ENCODE data around the gene SYTL2. TPM values are rescaled to one million over a fixed set of nuclear protein-coding genes. Genes with fewer than 3 reads are reported as not detected.
A peak's percentile ranks its signal among the peaks of the same experiment; 100 is the strongest.

Gene SYTL2
- total RNA-seq, 1 experiment from 2014 or later: 57.1 TPM

- peak; percentile 99 for DNase-seq
- TSS peak; percentile 5 for BruUV-seq (replicated peaks)
These were observed 85.3 kb downstream of the SYTL2 start for GRCh38 chr11:85725510-85726258.

GRCh38 chr11:85724748-85725465 is 86.0 kb downstream of the SYTL2 start:
- no TSS peak for BruUV-seq (replicated peaks)
- Histone ChIP-seq H3K27ac (ENCODE audit: low read length) (peak overlapping the region; percentile 82), H3K27me3 (ENCODE audit: low read length) (no peaks in the 10 kb centered on the region), H3K9me3 (ENCODE audit: low read length) (no peaks in the 10 kb centered on the region), H3K79me2 (ENCODE audit: low read length) (no peaks in the 10 kb centered on the region), H3F3A (ENCODE audit: low read length, unreplicated experiment) (peaks cover 4% of the 10 kb centered on the region), H3K4me1 (ENCODE audit: insufficient read depth, low read length) (peaks cover 42% of the 10 kb centered on the region), H4K20me1 (ENCODE audit: low read length) (no peaks in the 10 kb centered on the region), H3K4me2 (ENCODE audit: low read length) (peak overlapping the region; percentile 52; the same call in 1 of the 2 replicates), H3K9me2 (replicated peaks; ENCODE audit: low read length) (no peaks in the 10 kb centered on the region), H3K4me3 (ENCODE audit: low read length) (no peak overlapping the region), H3K9ac (ENCODE audit: low read length) (no peak overlapping the region), H3K36me3 (ENCODE audit: low read depth, low read length) (peaks cover 14% of the 10 kb centered on the region), H2AFZ (ENCODE audit: low read length) (no peak overlapping the region)
- CTCF ChIA-PET: no interaction called here
- TF ChIP-seq EZH2 (IDR thresholded peaks at IDR 0.05; ENCODE audit: low read length, unreplicated experiment) (no peak), CTCF (conservative IDR thresholded peaks at IDR 0.05; ENCODE audit: low read depth, low read length) (no peak), EZH2phosphoT487 (IDR thresholded peaks at IDR 0.05; ENCODE audit: borderline replicate concordance, low read length) (no peak)
- intact Hi-C loops (cut with micrococcal nuclease): no loop called here
- POLR2A ChIA-PET (ENCODE audit: unreplicated experiment): no interaction called here
- ATAC-seq (no peak), DNase-seq (no peak)

More at GRCh38 chr11:85725510-85726258, 85.3 kb downstream of the SYTL2 start:
- H3K9me2 ChIP-seq (replicated peaks; ENCODE audit: low read length): no peaks in the 10 kb centered on the region
- peak; percentile 87 for ATAC-seq
- peaks cover 4% of the 10 kb centered on the region for H3F3A ChIP-seq (ENCODE audit: low read length, unreplicated experiment)
- H3K79me2 ChIP-seq (ENCODE audit: low read length): no peaks in the 10 kb centered on the region
- H3K27ac ChIP-seq (ENCODE audit: low read length): peak overlapping the region; percentile 82
- H3K9ac ChIP-seq (ENCODE audit: low read length): peak overlapping the region; percentile 12; the same call in 1 of the 2 replicates
- H3K9me3 ChIP-seq (ENCODE audit: low read length): no peaks in the 10 kb centered on the region
- peaks cover 14% of the 10 kb centered on the region for H3K36me3 ChIP-seq (ENCODE audit: low read depth, low read length)
- peak overlapping the region; percentile 8; the same call in 1 of the 2 replicates for H3K4me3 ChIP-seq (ENCODE audit: low read length)
- H3K4me2 ChIP-seq (ENCODE audit: low read length): peak overlapping the region; percentile 52
- H3K27me3 ChIP-seq (ENCODE audit: low read length): no peaks in the 10 kb centered on the region
- H2AFZ ChIP-seq (ENCODE audit: low read length): no peak overlapping the region
- ChIA-PET CTCF (no interaction called here), POLR2A (ENCODE audit: unreplicated experiment) (no interaction called here)
- H3K4me1 ChIP-seq (ENCODE audit: insufficient read depth, low read length): peaks cover 40% of the 10 kb centered on the region
- intact Hi-C loops (cut with micrococcal nuclease): no loop called here
- no peaks in the 10 kb centered on the region for H4K20me1 ChIP-seq (ENCODE audit: low read length)
- TF ChIP-seq EZH2 (IDR thresholded peaks at IDR 0.05; ENCODE audit: low read length, unreplicated experiment) (no peak), CTCF (conservative IDR thresholded peaks at IDR 0.05; ENCODE audit: low read depth, low read length) (no peak), EZH2phosphoT487 (IDR thresholded peaks at IDR 0.05; ENCODE audit: borderline replicate concordance, low read length) (no peak)

Measured in PC-3 (cell line).